ENCODE data around the gene MLN.
"Not testable (repeated sequence)": the region's sequence is repeated elsewhere in the genome, so short reads cannot be mapped to it uniquely, and the experiment has no call there.

Gene MLN

GRCh38 chr6:33834401-33835392 lies 30.9 kb upstream of the MLN start:
- DNase-seq, result no peak

GRCh38 chr6:33833599-33833998 lies 29.8 kb upstream of the MLN start:
- DNase-seq, result no peak

GRCh38 chr6:33832831-33833230 lies 29.0 kb upstream of the MLN start:
- DNase-seq, result not testable (repeated sequence)

- DNase-seq, result not testable (repeated sequence)
These were observed 27.9 kb upstream of the MLN start for GRCh38 chr6:33831725-33832124.

GRCh38 chr6:33830635-33831240 lies 26.9 kb upstream of the MLN start:
- DNase-seq, result no peak

GRCh38 chr6:33828764-33829731 lies 25.2 kb upstream of the MLN start:
- DNase-seq, result no peak

- no peak for DNase-seq
These were observed 24.6 kb upstream of the MLN start for GRCh38 chr6:33828452-33828763.

- DNase-seq, result no peak
These were observed 24.0 kb upstream of the MLN start for GRCh38 chr6:33827546-33828451.

GRCh38 chr6:33826537-33826936 lies 22.7 kb upstream of the MLN start:
- DNase-seq, result no peak

- no peak for DNase-seq
These were observed 20.8 kb upstream of the MLN start for GRCh38 chr6:33824461-33825154.

GRCh38 chr6:33823806-33824205 lies 20.0 kb upstream of the MLN start:
- no peak for DNase-seq

GRCh38 chr6:33822575-33823395 lies 19.0 kb upstream of the MLN start:
- no peak for DNase-seq

- DNase-seq, result no peak
These were observed 17.1 kb upstream of the MLN start for GRCh38 chr6:33820784-33821520.

GRCh38 chr6:33820243-33820642 lies 16.4 kb upstream of the MLN start:
- no peak for DNase-seq

- DNase-seq, result no peak
These were observed 15.2 kb upstream of the MLN start for GRCh38 chr6:33819021-33819420.

- no peak for DNase-seq
These were observed 14.5 kb upstream of the MLN start for GRCh38 chr6:33818293-33818692.

- DNase-seq, result no peak
These were observed 13.7 kb upstream of the MLN start for GRCh38 chr6:33817489-33817888.

GRCh38 chr6:33816911-33817310 lies 13.1 kb upstream of the MLN start:
- DNase-seq, result no peak

- DNase-seq, result peak; percentile 18 to 29
These were observed 12.1 kb upstream of the MLN start for GRCh38 chr6:33815854-33816253.
